Lower leg skin (tissue), 4 donors: ENCODE measurements around the gene ALDH1B1. TPM values are rescaled to one million over a fixed set of nuclear protein-coding genes. Genes with fewer than 3 reads are reported as not detected.
"Not testable (repeated sequence)": the region's sequence is repeated elsewhere in the genome, so short reads cannot be mapped to it uniquely, and the experiment has no call there.

ENCODE experiments used
- DNase-seq, 2 donors: peaks; one replicate each; pipeline ENCODE4 v3.0.0-alpha.2; 2019; ENCODE audit warnings: low spot score in 2 of 2
- H3K4me3 ChIP-seq: fragments of 200-600 bp; sonication (generic); 2 replicates; pipeline ENCODE4 v1.5.1; 2017; ENCODE audit warnings: mild to moderate bottlenecking, low read depth; ENCODE audit not compliant: poor library complexity, severe bottlenecking
- POLR2A ChIP-seq, 2 donors: fragments of 450-650 bp; IDR thresholded peaks; one replicate each; pipeline ENCODE4 v1.6.1; 2016 to 2017; ENCODE audit warnings: antibody characterized with exemption in 2 of 2, mild to moderate bottlenecking in 1 of 2, moderate library complexity in 1 of 2
- WGBS, 2 donors: methylation state at CpG; one replicate each; pipeline ENCODE4 v1.1.5; 2018; 5-methylcytosine and 5-hydroxymethylcytosine counted together
- intact Hi-C: fragments of 100-400 bp; cut with DNase I; formaldehyde crosslinking; loops from one replicate; pipeline ENCODE4 v1.15.0; 2023; ENCODE audit warnings: low total_unique reads
- total RNA-seq, 4 donors: library from RNA; depleted of rRNA; stranded (reverse); fragments of >200 nt; gene quantifications; one replicate each; pipeline ENCODE4 v1.1.0, GENCODE V29; 2016
- TF ChIP-seq, protein P1 (sequence below), 3 donors: fragments of 450-650 bp; IDR thresholded peaks; one replicate each; pipeline ENCODE4 v1.5.1; 2016; ENCODE audit warnings: antibody characterized with exemption in 3 of 3, mild to moderate bottlenecking in 3 of 3, moderate library complexity in 2 of 3

Gene ALDH1B1
- total RNA-seq, 4 donors from 2014 or later = 2.3 to 6.8 (median 3.6) TPM

DNA sequence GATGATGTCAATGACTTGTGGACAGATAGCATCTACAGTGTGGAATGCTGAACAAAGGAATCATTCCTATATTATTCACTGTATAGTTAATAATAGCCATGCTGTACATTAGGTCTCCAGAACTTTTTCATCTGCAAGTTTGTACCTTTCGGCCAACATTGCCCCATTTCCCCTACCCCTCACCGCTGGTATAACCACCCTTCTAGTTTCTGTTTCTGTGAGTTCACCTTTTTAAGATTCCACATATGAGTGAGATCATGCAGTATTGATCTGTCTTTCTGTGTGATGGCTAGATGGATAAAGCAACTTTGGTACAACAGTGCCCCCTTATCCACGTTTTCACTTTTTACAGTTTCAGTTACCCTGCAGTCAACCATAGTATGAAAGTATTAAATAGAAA is 18.8 kb upstream of the ALDH1B1 start:
- H3K4me3 ChIP-seq = no peak overlapping the region
- intact Hi-C loops = no loop called here
- DNase-seq = peak in 1 of 2 donors; percentile 39
- TF ChIP-seq, protein P1, sequence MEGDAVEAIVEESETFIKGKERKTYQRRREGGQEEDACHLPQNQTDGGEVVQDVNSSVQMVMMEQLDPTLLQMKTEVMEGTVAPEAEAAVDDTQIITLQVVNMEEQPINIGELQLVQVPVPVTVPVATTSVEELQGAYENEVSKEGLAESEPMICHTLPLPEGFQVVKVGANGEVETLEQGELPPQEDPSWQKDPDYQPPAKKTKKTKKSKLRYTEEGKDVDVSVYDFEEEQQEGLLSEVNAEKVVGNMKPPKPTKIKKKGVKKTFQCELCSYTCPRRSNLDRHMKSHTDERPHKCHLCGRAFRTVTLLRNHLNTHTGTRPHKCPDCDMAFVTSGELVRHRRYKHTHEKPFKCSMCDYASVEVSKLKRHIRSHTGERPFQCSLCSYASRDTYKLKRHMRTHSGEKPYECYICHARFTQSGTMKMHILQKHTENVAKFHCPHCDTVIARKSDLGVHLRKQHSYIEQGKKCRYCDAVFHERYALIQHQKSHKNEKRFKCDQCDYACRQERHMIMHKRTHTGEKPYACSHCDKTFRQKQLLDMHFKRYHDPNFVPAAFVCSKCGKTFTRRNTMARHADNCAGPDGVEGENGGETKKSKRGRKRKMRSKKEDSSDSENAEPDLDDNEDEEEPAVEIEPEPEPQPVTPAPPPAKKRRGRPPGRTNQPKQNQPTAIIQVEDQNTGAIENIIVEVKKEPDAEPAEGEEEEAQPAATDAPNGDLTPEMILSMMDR (IDR thresholded peaks at IDR 0.05) = no peak
- TF ChIP-seq POLR2A (IDR thresholded peaks at IDR 0.05) = no peak
- 69 to 72% methylated on average over 3 of the region's 3 CpGs for WGBS, 2 donors

DNA sequence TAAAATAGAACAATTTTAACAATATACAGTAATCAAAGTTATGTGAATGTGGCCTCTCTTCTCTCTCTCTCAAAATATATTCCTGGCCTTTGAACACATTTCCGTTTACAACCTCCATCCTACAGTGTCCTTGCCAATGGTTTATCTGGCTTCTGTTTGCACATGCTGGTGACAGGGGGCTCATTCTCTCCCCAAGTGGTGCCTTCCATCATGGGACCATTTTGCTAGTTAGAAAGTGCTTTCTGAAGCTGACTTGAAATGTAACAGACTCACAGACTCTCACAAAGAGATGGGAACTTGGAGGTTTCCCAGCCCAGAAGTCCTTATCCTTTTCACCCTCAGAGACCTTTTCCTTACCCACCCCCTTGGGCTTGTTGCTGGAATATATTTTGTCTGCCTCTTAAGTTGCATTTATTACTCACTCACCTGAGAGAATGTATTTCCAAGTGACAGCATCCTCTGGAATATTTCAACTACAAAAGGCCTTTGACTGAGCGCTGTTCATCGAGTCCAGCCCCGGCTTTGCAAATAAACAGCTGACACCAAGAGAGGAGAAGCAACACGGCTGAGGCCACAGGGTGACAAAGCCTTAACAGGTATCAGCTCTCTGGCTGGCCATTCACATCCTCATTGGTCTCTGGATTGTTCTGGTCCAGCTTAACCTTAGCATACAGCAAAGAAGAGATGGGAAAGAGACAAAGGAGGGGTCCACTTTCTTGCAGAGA is 17.5 kb upstream of the ALDH1B1 start:
- no peak overlapping the region for H3K4me3 ChIP-seq
- DNase-seq = peak in 1 of 2 donors; percentile 3
- intact Hi-C loops = no loop called here
- 80 to 85% methylated on average over 5 of the region's 5 CpGs for WGBS, 2 donors
- no peak for TF ChIP-seq POLR2A (IDR thresholded peaks at IDR 0.05)

DNA sequence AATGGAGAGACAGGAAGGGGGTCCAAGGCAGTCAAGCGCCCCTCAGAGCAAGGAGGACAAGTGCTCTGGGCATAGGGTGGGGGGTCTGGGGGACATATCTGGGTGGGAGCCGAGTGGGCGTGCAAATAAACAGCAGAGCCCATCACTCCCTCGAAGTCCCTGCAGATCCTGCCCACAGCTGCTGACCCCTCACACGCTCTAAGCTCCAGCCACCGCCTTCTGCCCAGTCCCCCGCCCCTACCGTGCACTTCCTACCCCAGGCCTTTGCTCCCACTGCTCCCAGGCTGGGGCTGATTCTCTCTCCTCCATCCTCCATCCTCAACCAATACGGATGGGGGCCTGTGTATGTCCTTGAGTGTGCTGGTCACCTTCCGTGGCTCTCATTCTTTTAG is 16.9 kb upstream of the ALDH1B1 start:
- no peak overlapping the region for H3K4me3 ChIP-seq
- no peak for DNase-seq
- TF ChIP-seq, protein P1 (IDR thresholded peaks at IDR 0.05) = no peak
- no peak for TF ChIP-seq POLR2A (IDR thresholded peaks at IDR 0.05)
- intact Hi-C loops = no loop called here
- 83 to 88% methylated on average over 10 of the region's 10 CpGs for WGBS, 2 donors

DNA sequence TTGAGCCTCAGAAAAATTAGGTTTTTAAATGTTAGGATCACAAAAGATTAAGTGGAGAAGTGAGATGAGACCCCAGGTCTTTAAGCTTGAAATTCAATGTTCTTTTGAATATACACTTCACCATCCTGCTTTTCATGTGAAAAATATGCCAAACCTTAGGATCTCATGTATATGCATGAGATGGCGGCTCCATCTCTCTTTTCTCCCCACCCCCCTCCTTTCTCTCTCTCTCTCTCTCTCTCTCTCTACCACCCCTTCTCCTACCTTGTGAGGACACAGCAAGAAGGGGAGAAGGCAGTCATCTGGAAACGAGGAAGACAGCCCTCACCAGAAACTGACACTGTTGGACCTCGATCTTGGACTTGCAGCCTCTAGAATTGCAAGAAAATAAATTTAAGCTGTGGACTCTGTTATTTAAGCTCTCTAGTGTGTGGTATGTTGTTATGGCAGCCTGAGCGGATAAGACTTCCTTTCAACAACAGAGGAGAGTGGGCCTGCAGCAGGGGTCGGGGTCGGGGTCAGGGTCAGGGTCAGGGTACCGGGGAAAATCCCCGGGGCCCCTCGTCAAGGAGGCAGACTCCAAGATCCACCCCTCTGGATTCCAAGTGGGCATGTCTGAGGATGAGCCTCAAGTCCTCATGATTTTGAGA is 16.4 kb upstream of the ALDH1B1 start:
- TF ChIP-seq, protein P1 (IDR thresholded peaks at IDR 0.05) = no peak
- no peak for TF ChIP-seq POLR2A (IDR thresholded peaks at IDR 0.05)
- H3K4me3 ChIP-seq = no peak overlapping the region
- DNase-seq = no peak
- 65 to 71% methylated on average over 9 of the region's 9 CpGs for WGBS, 2 donors
- intact Hi-C loops = no loop called here

DNA sequence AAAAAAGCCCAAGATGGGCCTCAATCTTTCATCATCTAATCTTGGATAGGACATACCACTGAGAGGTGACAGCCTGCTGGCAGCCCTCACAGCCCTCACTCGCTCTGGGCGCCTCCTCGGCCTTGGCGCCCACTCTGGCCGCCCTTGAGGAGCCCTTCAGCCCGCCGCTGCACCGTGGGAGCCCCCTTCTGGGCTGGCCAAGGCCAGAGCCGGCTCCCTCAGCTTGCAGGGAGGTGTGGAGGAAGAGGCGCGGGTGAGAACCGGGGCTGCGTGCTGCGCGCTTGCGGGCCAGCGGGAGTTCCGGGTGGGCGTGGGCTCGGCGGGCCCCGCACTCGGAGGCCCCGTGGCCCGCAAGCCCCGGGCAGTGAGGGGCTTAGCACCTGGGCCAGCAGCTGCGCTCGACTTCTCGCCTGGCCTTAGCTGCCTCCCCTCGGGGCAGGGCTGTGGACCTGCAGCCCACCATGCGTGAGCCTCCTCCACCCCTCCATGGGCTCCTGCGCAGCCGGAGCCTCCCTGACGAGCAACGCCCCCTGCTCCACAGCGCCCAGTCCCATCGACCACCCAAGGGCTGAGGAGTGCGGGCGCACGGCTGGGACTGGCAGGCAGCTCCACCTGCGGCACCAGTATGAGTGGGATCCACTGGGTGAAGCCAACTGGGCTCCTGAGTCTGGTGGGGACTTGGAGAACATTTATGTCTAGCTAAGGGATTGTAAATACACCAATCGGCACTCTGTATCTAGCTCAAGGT is 15.0 kb upstream of the ALDH1B1 start:
- DNase-seq, H3K4me3 ChIP-seq, intact Hi-C loops: not testable (repeated sequence)
- 96 to 98% methylated on average over 39 to 41 of the region's 42 CpGs for WGBS, 2 donors

DNA sequence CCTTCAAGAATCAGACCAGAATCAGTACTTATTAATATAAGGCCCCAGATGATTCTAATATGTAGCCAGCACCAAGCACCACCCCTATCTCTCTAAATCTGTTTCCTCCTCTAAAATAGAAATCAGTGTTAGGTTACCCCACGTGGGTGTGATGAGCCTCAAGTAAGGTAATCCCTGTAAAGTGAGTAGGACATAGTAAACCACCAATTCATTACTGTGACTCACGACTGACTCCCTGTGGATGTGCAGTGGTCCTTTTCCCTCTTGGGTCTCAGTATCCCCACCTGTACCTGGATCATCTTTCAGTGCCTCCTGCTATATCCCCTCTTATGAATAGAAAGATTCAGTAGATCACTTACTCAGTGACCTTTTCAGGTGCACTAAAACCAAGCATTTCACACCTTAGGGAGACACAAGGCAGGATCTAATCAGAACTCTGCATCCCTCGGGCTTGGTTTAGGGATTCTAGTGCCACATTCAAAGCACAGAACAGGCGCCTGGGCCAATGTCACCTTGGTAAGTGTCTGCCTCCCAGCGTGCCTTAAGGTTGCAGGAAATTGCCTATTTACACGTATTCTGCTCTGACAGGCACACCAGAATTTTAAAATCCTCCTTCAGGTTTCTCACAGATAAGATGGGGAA is 12.2 kb upstream of the ALDH1B1 start:
- no peak for DNase-seq
- 91 to 92% methylated on average over 6 of the region's 6 CpGs for whole genome bisulfite sequencing, 2 donors
- no peak overlapping the region for H3K4me3 ChIP-seq
- no peak for TF ChIP-seq POLR2A (IDR thresholded peaks at IDR 0.05)
- TF ChIP-seq, protein P1 (IDR thresholded peaks at IDR 0.05) = no peak
- intact Hi-C loops = no loop called here
